Activated B cell treated with CpG ODN at 0.5 μM for 24 hours (primary cell): ENCODE measurements around the gene PIK3R6. TPM values are rescaled to one million over a fixed set of nuclear protein-coding genes. Genes with fewer than 3 reads are reported as not detected.

Experiments used
- ATAC-seq: fragments of 200-7000 bp; cut with Tn5 transposase; one replicate; pipeline ENCODE4 v1.10.0; 2021; ENCODE audit warnings: low read depth, mild to moderate bottlenecking, moderate library complexity
- CTCF ChIA-PET: fragments of 350-600 bp; sonication (Branson Sonifier 250); formaldehyde crosslinking; loops from one replicate; lab custom pipeline; 2021; ENCODE audit warnings: antibody characterized with exemption; lab: Charles Lee
- POLR2A ChIA-PET: fragments of 350-600 bp; sonication (Branson Sonifier 250); formaldehyde crosslinking; loops from one replicate; lab custom pipeline; 2021; ENCODE audit warnings: antibody characterized with exemption; lab: Charles Lee
- DNase-seq: peaks from one replicate; pipeline ENCODE4 v3.0.0; 2022
- H3K27ac Mint-ChIP-seq: one replicate; pipeline ENCODE4 v1.8.0; 2020; ENCODE audit warnings: mixed read lengths
- H3K27me3 Mint-ChIP-seq: one replicate; pipeline ENCODE4 v1.8.0; 2021; ENCODE audit warnings: mixed read lengths
- H3K36me3 Mint-ChIP-seq: one replicate; pipeline ENCODE4 v1.8.0; 2021; ENCODE audit warnings: low read depth, mixed read lengths
- H3K4me1 Mint-ChIP-seq: one replicate; pipeline ENCODE4 v1.8.0; 2021; ENCODE audit warnings: mixed read lengths
- H3K4me3 Mint-ChIP-seq: one replicate; pipeline ENCODE4 v1.8.0; 2020; ENCODE audit warnings: mild to moderate bottlenecking, mixed read lengths
- H3K9me3 Mint-ChIP-seq: one replicate; pipeline ENCODE4 v1.8.0; 2020; ENCODE audit warnings: mixed read lengths
- intact Hi-C: fragments of 100-400 bp; cut with micrococcal nuclease; formaldehyde crosslinking; loops from one replicate; pipeline ENCODE4 v1.15.1; 2024
- total RNA-seq: library from RNA; stranded (reverse); gene quantifications from 2 replicates; pipeline ENCODE4 v1.2.3, GENCODE V29; 2022
- TF ChIP-seq, protein P1 (sequence below): fragments of 200-600 bp; IDR thresholded peaks from one replicate; pipeline ENCODE4 v1.8.0; 2022; ENCODE audit warnings: antibody characterized with exemption, mild to moderate bottlenecking

The PIK3R6 gene
- total RNA-seq, 1 donor from 2014 or later: 0.91 TPM

DNA sequence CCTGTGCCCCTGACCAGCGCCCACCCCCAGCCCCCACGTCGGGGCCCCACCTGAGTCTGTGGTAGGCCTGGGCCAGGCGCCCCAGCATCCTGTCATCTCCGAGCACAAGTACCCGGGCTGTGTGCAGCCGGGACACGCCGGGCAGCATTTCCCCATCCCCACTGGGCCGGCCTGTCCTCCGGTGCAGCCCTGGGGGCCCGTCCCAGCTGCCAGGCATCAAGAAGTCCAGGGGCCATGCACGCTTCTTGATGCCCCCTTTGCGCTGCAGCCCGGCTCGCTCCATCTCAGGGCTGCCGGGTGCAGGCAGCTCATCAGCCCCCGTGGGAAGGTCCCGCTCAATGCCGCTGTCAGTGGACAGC lies 39.0 kb downstream of the PIK3R6 start:
- DNase-seq (no peak), ATAC-seq (no peak)
- Mint-ChIP-seq H3K4me3 (no peak overlapping the region), H3K4me1 (no peaks in the 10 kb centered on the region), H3K27me3 (no peaks in the 10 kb centered on the region), H3K9me3 (no peaks in the 10 kb centered on the region), H3K36me3 (no peaks in the 10 kb centered on the region), H3K27ac (no peak overlapping the region)
- ChIA-PET CTCF (no interaction called here), POLR2A (no interaction called here)
- intact Hi-C loops: no loop called here
- TF ChIP-seq, protein P1, sequence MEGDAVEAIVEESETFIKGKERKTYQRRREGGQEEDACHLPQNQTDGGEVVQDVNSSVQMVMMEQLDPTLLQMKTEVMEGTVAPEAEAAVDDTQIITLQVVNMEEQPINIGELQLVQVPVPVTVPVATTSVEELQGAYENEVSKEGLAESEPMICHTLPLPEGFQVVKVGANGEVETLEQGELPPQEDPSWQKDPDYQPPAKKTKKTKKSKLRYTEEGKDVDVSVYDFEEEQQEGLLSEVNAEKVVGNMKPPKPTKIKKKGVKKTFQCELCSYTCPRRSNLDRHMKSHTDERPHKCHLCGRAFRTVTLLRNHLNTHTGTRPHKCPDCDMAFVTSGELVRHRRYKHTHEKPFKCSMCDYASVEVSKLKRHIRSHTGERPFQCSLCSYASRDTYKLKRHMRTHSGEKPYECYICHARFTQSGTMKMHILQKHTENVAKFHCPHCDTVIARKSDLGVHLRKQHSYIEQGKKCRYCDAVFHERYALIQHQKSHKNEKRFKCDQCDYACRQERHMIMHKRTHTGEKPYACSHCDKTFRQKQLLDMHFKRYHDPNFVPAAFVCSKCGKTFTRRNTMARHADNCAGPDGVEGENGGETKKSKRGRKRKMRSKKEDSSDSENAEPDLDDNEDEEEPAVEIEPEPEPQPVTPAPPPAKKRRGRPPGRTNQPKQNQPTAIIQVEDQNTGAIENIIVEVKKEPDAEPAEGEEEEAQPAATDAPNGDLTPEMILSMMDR: no peak

DNA sequence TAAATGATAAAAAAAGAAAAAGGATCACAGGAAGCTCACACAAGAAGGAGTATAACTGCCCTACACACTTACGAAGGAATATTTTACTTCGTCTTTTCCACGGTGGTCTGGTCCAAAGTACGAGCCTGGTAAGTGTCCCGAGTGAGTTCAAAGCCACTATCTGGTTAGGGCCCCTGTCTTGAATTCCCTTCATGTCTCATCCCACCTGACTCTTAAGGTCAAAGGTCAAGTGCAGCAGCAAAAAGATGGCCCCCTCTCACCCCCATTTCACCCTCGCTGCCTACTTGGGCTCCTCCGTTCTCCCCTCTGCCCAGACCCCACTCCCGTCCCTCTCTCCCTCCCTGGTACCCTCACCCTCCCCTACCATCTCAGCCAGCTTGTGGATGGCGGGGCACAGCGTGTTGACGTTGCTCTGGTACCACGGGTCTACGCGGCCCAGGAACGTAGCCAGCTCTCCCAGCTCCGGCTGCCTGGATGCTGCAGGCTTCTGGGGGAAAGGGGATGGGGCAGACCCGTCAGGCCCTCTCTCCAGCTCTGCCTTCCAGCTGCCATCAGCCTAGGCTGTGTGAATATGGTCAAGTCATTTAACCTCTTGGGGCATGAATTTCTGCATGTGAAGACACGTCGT lies 40.6 kb downstream of the PIK3R6 start:
- Mint-ChIP-seq H3K27ac (no peak overlapping the region), H3K27me3 (peaks cover 3% of the 10 kb centered on the region), H3K36me3 (no peaks in the 10 kb centered on the region), H3K4me1 (no peaks in the 10 kb centered on the region), H3K9me3 (no peaks in the 10 kb centered on the region), H3K4me3 (no peak overlapping the region)
- DNase-seq (no peak), ATAC-seq (no peak)
- intact Hi-C loops: no loop called here
- POLR2A ChIA-PET: no interaction called here
- CTCF ChIA-PET: interaction anchor here (0.6 to 1.0 kb wide), 2 partner anchors 68 to 100 kb away, joined by 3 to 4 read pairs; no protein-coding TSS in a partner anchor
- TF ChIP-seq, protein P1: no peak

DNA sequence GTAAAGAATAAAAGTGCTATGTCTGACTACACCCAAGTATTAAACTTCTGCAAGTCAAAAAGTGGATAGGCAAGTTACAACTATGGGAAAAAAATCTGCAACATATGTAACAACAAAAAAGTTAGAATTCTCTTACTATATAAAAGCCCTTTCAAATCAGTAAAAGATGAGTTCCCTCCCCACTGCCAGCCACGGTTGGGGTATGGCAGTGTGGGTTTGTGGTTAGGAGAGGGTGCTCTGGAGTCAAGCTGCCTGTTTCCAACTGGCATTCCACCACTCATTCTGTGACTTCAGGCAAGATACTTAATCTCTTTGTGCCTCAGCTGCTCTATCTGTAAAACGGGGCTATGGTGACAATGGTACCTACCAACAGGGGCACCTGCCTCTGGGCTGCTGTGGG lies 41.7 kb downstream of the PIK3R6 start:
- H3K27ac Mint-ChIP-seq: no peak overlapping the region
- H3K4me1 Mint-ChIP-seq: no peaks in the 10 kb centered on the region
- intact Hi-C loops: no loop called here
- ChIA-PET CTCF (interaction anchor here (1.2 kb wide), 2 partner anchors 70 to 170 kb away, joined by 3 read pairs; no protein-coding TSS in a partner anchor), POLR2A (no interaction called here)
- H3K36me3 Mint-ChIP-seq: no peaks in the 10 kb centered on the region
- no peak overlapping the region for H3K4me3 Mint-ChIP-seq
- TF ChIP-seq, protein P1: no peak
- ATAC-seq: no peak
- H3K9me3 Mint-ChIP-seq: no peaks in the 10 kb centered on the region
- peaks cover 3% of the 10 kb centered on the region for H3K27me3 Mint-ChIP-seq
- no peak for DNase-seq

DNA sequence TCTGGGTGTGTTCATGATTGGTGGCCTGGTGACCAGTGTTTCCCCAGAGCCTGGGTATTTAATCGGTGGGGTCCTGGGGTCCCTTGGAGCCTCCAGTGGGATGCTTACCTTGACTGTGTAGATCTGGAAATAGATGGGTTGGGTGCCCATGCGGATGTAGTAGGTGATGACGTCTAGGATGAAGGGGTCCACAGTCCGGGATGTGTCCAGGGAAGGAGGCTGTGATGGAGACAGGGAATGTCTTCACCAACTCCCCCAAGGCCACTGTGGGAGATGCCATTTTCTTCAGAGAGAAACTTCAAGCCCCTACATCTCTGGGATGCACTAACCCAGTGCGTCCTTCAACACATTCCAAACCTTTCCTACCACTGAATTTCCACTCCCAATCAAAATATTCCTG lies 44.2 kb downstream of the PIK3R6 start:
- Mint-ChIP-seq H3K27ac (no peak overlapping the region), H3K4me3 (no peak overlapping the region), H3K4me1 (no peaks in the 10 kb centered on the region), H3K36me3 (no peaks in the 10 kb centered on the region), H3K9me3 (no peaks in the 10 kb centered on the region), H3K27me3 (peaks cover 5% of the 10 kb centered on the region)
- ATAC-seq: no peak
- ChIA-PET POLR2A (no interaction called here), CTCF (no interaction called here)
- DNase-seq: no peak
- TF ChIP-seq, protein P1: no peak
- intact Hi-C loops: no loop called here

DNA sequence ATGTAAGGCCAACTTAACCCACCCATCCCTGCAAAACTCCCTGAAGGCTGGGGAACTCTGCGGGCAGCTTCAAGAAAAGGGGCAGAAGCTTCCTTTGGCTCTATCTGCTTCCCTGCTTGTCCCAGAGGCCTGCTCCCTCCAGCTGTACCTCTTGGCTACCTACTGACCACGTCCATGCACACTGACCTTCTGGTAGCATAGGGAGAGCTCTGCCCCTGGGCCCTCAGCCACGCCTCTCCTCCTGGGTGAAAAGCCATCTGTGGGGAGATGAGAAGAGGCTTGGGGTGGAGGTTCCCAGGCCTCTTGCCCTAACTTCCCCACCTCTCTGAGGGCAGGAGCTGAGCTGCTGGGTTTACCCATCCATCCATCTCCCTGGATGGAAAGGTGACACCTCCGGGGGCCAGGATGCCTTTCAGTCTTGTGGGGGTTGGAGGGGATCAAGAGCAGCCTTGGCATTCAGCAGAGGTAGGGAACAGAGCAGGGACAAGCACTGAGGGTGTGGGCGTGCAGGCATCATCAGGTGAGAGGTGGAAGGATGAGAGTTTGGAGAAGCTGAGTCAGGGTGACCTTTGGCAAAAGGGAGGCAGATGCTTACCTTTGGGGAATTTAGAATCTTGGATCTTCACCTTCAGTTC lies 45.0 kb downstream of the PIK3R6 start:
- Mint-ChIP-seq H3K36me3 (no peaks in the 10 kb centered on the region), H3K9me3 (no peaks in the 10 kb centered on the region), H3K27me3 (peaks cover 5% of the 10 kb centered on the region), H3K4me3 (no peak overlapping the region), H3K4me1 (no peaks in the 10 kb centered on the region), H3K27ac (no peak overlapping the region)
- ChIA-PET POLR2A (interaction anchor here (0.6 kb wide), 1 partner anchor 1339 kb away, joined by 3 read pairs; the partner anchor contains the start of gene POLR2A), CTCF (no interaction called here)
- ATAC-seq (no peak), DNase-seq (no peak)
- intact Hi-C loops: no loop called here
- TF ChIP-seq, protein P1: no peak
